ENCODE results near the gene SCIN.
A peak's percentile ranks its signal among the peaks of the same experiment; 100 is the strongest.
"Not testable (repeated sequence)": the region's sequence is repeated elsewhere in the genome, so short reads cannot be mapped to it uniquely, and the experiment has no call there.

The SCIN gene

GRCh38 chr7:12570534-12571461, at the start of gene SCIN:
Gene SCIN (plus strand): TSS chr7:12570720. CDS start chr7:12570787, 67 bp downstream.
- DNase-seq, result peak; percentile 75

- peak; percentile 77 for DNase-seq
Observed at GRCh38 chr7:12524794-12525386, 45.6 kb upstream of the SCIN start.

- not testable (repeated sequence) for DNase-seq
Observed at GRCh38 chr7:12526693-12527092, 43.8 kb upstream of the SCIN start.

- DNase-seq, result not testable (repeated sequence)
Observed at GRCh38 chr7:12527670-12528069, 42.9 kb upstream of the SCIN start.

- DNase-seq, result no peak
Observed at GRCh38 chr7:12529971-12530710, 40.4 kb upstream of the SCIN start.

- DNase-seq, result no peak
Observed at GRCh38 chr7:12531784-12532183, 38.7 kb upstream of the SCIN start.

- DNase-seq, result no peak
Observed at GRCh38 chr7:12534046-12534445, 36.5 kb upstream of the SCIN start.

- DNase-seq, result no peak
Observed at GRCh38 chr7:12539681-12540080, 30.8 kb upstream of the SCIN start.

- DNase-seq, result no peak
Observed at GRCh38 chr7:12540850-12541249, 29.7 kb upstream of the SCIN start.

- DNase-seq, result no peak
Observed at GRCh38 chr7:12543586-12543985, 26.9 kb upstream of the SCIN start.

GRCh38 chr7:12549106-12549505, 21.4 kb upstream of the SCIN start:
- peak; percentile 37 for DNase-seq

- no peak for DNase-seq
Observed at GRCh38 chr7:12550956-12551355, 19.6 kb upstream of the SCIN start.

GRCh38 chr7:12552876-12553275, 17.6 kb upstream of the SCIN start:
- peak; percentile 10 for DNase-seq

GRCh38 chr7:12553416-12553815, 17.1 kb upstream of the SCIN start:
- DNase-seq, result peak; percentile 68

- no peak for DNase-seq
Observed at GRCh38 chr7:12554351-12554750, 16.2 kb upstream of the SCIN start.

- no peak for DNase-seq
Observed at GRCh38 chr7:12554872-12555271, 15.6 kb upstream of the SCIN start.

GRCh38 chr7:12555695-12556094, 14.8 kb upstream of the SCIN start:
- DNase-seq, result not testable (repeated sequence)

- DNase-seq, result not testable (repeated sequence)
Observed at GRCh38 chr7:12556139-12556792, 14.3 kb upstream of the SCIN start.

GRCh38 chr7:12557282-12557681, 13.2 kb upstream of the SCIN start:
- DNase-seq, result no peak

- no peak for DNase-seq
Observed at GRCh38 chr7:12564996-12565764, 5.3 kb upstream of the SCIN start.

- no peak for DNase-seq
Observed at GRCh38 chr7:12565873-12566272, 4.6 kb upstream of the SCIN start.

- no peak for DNase-seq
Observed at GRCh38 chr7:12567015-12567414, 3.5 kb upstream of the SCIN start.

Data from hematopoietic multipotent progenitor cell treated with erythropoietin and hydrocortisone succinate and interleukin-3 and kit ligand, for 4 days (in vitro differentiated cells).